ENCODE data around the gene RAB22A. TPM values are rescaled to one million over a fixed set of nuclear protein-coding genes. Genes with fewer than 3 reads are reported as not detected.
"Not testable (repeated sequence)": the region's sequence is repeated elsewhere in the genome, so short reads cannot be mapped to it uniquely, and the experiment has no call there.

The RAB22A gene
- total RNA-seq, 2 experiments from 2014 or later: 9.3 to 9.8 TPM

DNA sequence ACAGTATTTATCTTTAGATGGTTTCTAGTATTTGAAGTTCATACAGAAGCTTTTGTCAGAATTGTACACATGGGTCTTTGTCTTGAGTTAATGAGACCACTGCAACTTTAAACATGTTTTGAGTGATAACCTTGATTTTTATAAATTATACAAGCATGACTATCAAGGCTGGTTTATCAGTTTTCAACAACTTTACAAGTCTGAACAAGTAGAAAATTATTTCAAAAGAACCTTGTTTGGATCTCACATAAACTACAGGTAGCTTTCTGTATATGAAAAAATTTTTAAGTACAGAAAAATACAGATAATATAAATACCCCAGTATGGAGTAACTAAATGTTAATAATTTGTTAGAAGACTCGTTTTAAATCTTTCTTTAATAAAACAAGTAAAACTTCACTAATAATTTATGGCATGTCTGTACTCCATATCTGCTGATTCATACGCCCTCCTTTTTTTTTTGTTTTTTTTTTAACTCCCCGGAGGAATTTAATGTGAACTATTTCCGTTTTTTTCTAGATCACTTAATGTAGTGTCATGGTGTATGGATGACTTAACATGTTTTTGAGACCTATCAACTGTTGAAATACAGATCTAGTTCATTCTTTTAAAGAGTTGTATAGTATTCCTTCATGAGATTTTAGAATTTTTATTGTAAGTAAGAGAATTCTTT, 97.8 kb downstream of the RAB22A start:
- peaks cover 30% of the 10 kb centered on the region for H3K4me1 Mint-ChIP-seq (ENCODE audit: low read depth)
- CTCF ChIA-PET: interaction anchor here (0.7 kb wide), 1 partner anchor 710 kb away, joined by 3 read pairs; no protein-coding TSS in a partner anchor

GRCh38 chr20:58407966-58408557, 98.5 kb downstream of the RAB22A start:
- Mint-ChIP-seq H3K27me3 (ENCODE audit: low read depth) (no peaks in the 10 kb centered on the region), H3K4me3 (peak overlapping the region; percentile 7), H3K36me3 (ENCODE audit: low read depth) (peaks cover 6% of the 10 kb centered on the region), H3K27ac (peak overlapping the region; percentile 81), H3K9me3 (no peaks in the 10 kb centered on the region), H3K4me1 (ENCODE audit: low read depth) (peaks cover 30% of the 10 kb centered on the region)
- CTCF ChIA-PET: interaction anchor here (0.7 kb wide), 1 partner anchor 710 kb away, joined by 3 read pairs; no protein-coding TSS in a partner anchor
- intact Hi-C loops (cut with micrococcal nuclease): loop anchor here (1.0 to 10.0 kb wide), 6 partner anchors 10 to 1013 kb away; partner anchors contain the start of genes RAB22A, RBM38, STX16 and VAPB
- DNase-seq: peak; percentile 63

More for the DNA sequence above, 97.8 kb downstream of the RAB22A start:
- peak overlapping the region; percentile 14 for H3K27ac Mint-ChIP-seq
- no peak for DNase-seq
- intact Hi-C loops (cut with micrococcal nuclease): loop anchor here (5.0 to 10.0 kb wide), 3 partner anchors 245 to 1013 kb away; partner anchors contain the start of genes RBM38, STX16 and ZBP1
- H3K4me3 Mint-ChIP-seq: no peak overlapping the region
- H3K27me3 Mint-ChIP-seq (ENCODE audit: low read depth): no peaks in the 10 kb centered on the region
- peaks cover 6% of the 10 kb centered on the region for H3K36me3 Mint-ChIP-seq (ENCODE audit: low read depth)
- H3K9me3 Mint-ChIP-seq: no peaks in the 10 kb centered on the region

GRCh38 chr20:58408603-58409246, 99.2 kb downstream of the RAB22A start:
- peaks cover 30% of the 10 kb centered on the region for H3K4me1 Mint-ChIP-seq (ENCODE audit: low read depth)
- H3K27me3 Mint-ChIP-seq (ENCODE audit: low read depth): no peaks in the 10 kb centered on the region
- no peaks in the 10 kb centered on the region for H3K9me3 Mint-ChIP-seq
- H3K36me3 Mint-ChIP-seq (ENCODE audit: low read depth): peaks cover 6% of the 10 kb centered on the region
- peak overlapping the region; percentile 6 for H3K4me3 Mint-ChIP-seq
- no peak for DNase-seq
- intact Hi-C loops (cut with micrococcal nuclease): loop anchor here (1.0 to 10.0 kb wide), 6 partner anchors 10 to 1014 kb away; partner anchors contain the start of genes RAB22A, RBM38, STX16 and VAPB
- CTCF ChIA-PET: no interaction called here
- peak overlapping the region; percentile 81 for H3K27ac Mint-ChIP-seq

- CTCF ChIA-PET; H3K27me3 Mint-ChIP-seq (ENCODE audit: low read depth); H3K27ac Mint-ChIP-seq; DNase-seq; intact Hi-C loops (cut with micrococcal nuclease); H3K9me3 Mint-ChIP-seq; H3K4me3 Mint-ChIP-seq: not testable (repeated sequence)
- H3K4me1 Mint-ChIP-seq (ENCODE audit: low read depth): peaks cover 40% of the 10 kb centered on the region
- H3K36me3 Mint-ChIP-seq (ENCODE audit: low read depth): peaks cover 15% of the 10 kb centered on the region
Measured at GRCh38 chr20:58414216-58414615, 104.7 kb downstream of the RAB22A start.

DNA sequence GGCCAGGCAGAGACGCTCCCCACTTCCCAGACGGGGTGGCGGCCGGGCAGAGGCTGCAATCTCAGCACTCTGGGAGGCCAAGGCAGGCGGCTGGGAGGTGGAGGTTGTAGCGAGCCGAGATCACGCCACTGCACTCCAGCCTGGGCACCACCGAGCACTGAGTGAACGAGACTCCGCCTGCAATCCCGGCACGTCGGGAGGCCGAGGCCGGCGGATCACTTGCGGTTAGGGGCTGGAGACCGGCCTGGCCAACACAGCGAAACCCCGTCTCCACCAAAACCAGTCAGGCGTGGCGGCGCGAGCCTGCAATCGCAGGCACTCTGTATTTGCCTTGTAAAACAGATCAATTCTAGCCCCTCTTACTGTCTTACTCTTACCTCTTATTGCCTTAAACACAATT, 105.3 kb downstream of the RAB22A start:
- H3K27ac Mint-ChIP-seq: peak overlapping the region; percentile 60
- H3K4me1 Mint-ChIP-seq (ENCODE audit: low read depth): peaks cover 37% of the 10 kb centered on the region
- H3K4me3 Mint-ChIP-seq; intact Hi-C loops (cut with micrococcal nuclease); CTCF ChIA-PET; H3K9me3 Mint-ChIP-seq; DNase-seq; H3K27me3 Mint-ChIP-seq (ENCODE audit: low read depth): not testable (repeated sequence)
- peaks cover 20% of the 10 kb centered on the region for H3K36me3 Mint-ChIP-seq (ENCODE audit: low read depth)

GRCh38 chr20:58416057-58416456, 106.5 kb downstream of the RAB22A start:
- H3K36me3 Mint-ChIP-seq (ENCODE audit: low read depth): peaks cover 28% of the 10 kb centered on the region
- peaks cover 2% of the 10 kb centered on the region for H3K9me3 Mint-ChIP-seq
- no peaks in the 10 kb centered on the region for H3K27me3 Mint-ChIP-seq (ENCODE audit: low read depth)
- H3K27ac Mint-ChIP-seq: no peak overlapping the region
- no peak for DNase-seq
- intact Hi-C loops (cut with micrococcal nuclease): no loop called here
- no peak overlapping the region for H3K4me3 Mint-ChIP-seq
- peaks cover 39% of the 10 kb centered on the region for H3K4me1 Mint-ChIP-seq (ENCODE audit: low read depth)
- CTCF ChIA-PET: interaction anchor here (0.6 kb wide), 1 partner anchor 59 kb away, joined by 6 read pairs; no protein-coding TSS in a partner anchor

DNA sequence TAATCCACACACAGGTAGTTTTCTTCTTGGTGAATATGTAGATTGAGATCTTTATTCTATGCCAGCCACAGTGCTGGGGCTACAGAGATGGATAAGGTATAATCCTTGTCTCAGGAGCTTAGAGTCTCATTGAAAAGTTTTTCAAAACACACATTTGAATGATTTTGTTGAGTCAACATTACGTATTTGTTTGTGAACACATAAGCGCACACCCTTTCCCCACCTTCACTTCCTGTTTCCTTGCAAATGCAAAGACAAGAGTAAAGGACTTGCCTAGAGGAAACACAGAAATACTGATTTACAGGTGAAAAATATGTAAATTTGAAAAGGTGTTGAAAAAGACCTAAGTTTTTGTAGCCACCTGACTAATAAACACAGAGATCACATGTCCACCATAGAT, 107.3 kb downstream of the RAB22A start:
- H3K27ac Mint-ChIP-seq: no peak overlapping the region
- intact Hi-C loops (cut with micrococcal nuclease): no loop called here
- H3K4me1 Mint-ChIP-seq (ENCODE audit: low read depth): peaks cover 40% of the 10 kb centered on the region
- DNase-seq: no peak
- H3K4me3 Mint-ChIP-seq: no peak overlapping the region
- H3K9me3 Mint-ChIP-seq: peaks cover 2% of the 10 kb centered on the region
- peaks cover 27% of the 10 kb centered on the region for H3K36me3 Mint-ChIP-seq (ENCODE audit: low read depth)
- H3K27me3 Mint-ChIP-seq (ENCODE audit: low read depth): no peaks in the 10 kb centered on the region
- CTCF ChIA-PET: no interaction called here

Other genes starting within 250 kb of the RAB22A start
- not detected for gene ANKRD60, start 81.1 kb upstream of the RAB22A start, total RNA-seq
- 10 to 100 TPM; 26.8 to 27.9 TPM for gene VAPB, start 79.5 kb downstream of the RAB22A start, total RNA-seq
- not detected for gene APCDD1L, start 205.7 kb downstream of the RAB22A start, total RNA-seq

Measured in activated naive CD4-positive, alpha-beta T cell treated with anti-CD3 and anti-CD28 coated beads for 36 hours (primary cell).